WERI-Rb-1 (cell line): ENCODE results near the gene ZNF576.
"Not testable (repeated sequence)": the region's sequence is repeated elsewhere in the genome, so short reads cannot be mapped to it uniquely, and the experiment has no call there.

Experiments
- DNase-seq: peaks from one replicate; pipeline ENCODE4 v3.0.0-alpha.2; 2020
- H3K27ac ChIP-seq: fragments of 250-450 bp; sonication (Bioruptor Pico); 2 replicates; pipeline ENCODE4 v1.5.1; 2020; ENCODE audit warnings: mild to moderate bottlenecking, moderate library complexity
- H3K27me3 ChIP-seq: fragments of 250-450 bp; sonication (Bioruptor Pico); 2 replicates; pipeline ENCODE4 v1.5.1; 2021; ENCODE audit warnings: mild to moderate bottlenecking, low read depth, moderate library complexity; ENCODE audit not compliant: insufficient read depth, severe bottlenecking
- H3K36me3 ChIP-seq: fragments of 250-450 bp; sonication (Bioruptor Pico); 2 replicates; pipeline ENCODE4 v1.5.1; 2020; ENCODE audit warnings: mild to moderate bottlenecking, moderate library complexity
- H3K4me3 ChIP-seq: 2 replicates; pipeline ENCODE4 v1.5.1; 2011; ENCODE audit warnings: low read depth, mild to moderate bottlenecking, control low read depth, low read length
- H3K9me3 ChIP-seq: fragments of 250-450 bp; sonication (Bioruptor Pico); 2 replicates; pipeline ENCODE4 v1.5.1; 2021; ENCODE audit warnings: mild to moderate bottlenecking, moderate library complexity; ENCODE audit not compliant: severe bottlenecking
- CTCF ChIP-seq: IDR thresholded peaks from 2 replicates; pipeline ENCODE4 v1.5.1; 2011; ENCODE audit warnings: low read depth, mild to moderate bottlenecking, control low read depth, inconsistent platforms, low read length

ZNF576 gene

GRCh38 chr19:43599635-43600295 lies 3.4 kb downstream of the ZNF576 start:
- Histone ChIP-seq H3K27ac (no peak overlapping the region), H3K27me3 (no peaks in the 10 kb centered on the region), H3K4me3 (no peak overlapping the region), H3K36me3 (peaks cover 32% of the 10 kb centered on the region), H3K9me3 (no peaks in the 10 kb centered on the region)
- DNase-seq = no peak
- no peak for TF ChIP-seq CTCF

GRCh38 chr19:43600326-43600725 lies 3.9 kb downstream of the ZNF576 start:
- not testable (repeated sequence) for H3K27me3 ChIP-seq, H3K27ac ChIP-seq, H3K9me3 ChIP-seq, DNase-seq, H3K4me3 ChIP-seq
- H3K36me3 ChIP-seq = peaks cover 31% of the 10 kb centered on the region

DNA sequence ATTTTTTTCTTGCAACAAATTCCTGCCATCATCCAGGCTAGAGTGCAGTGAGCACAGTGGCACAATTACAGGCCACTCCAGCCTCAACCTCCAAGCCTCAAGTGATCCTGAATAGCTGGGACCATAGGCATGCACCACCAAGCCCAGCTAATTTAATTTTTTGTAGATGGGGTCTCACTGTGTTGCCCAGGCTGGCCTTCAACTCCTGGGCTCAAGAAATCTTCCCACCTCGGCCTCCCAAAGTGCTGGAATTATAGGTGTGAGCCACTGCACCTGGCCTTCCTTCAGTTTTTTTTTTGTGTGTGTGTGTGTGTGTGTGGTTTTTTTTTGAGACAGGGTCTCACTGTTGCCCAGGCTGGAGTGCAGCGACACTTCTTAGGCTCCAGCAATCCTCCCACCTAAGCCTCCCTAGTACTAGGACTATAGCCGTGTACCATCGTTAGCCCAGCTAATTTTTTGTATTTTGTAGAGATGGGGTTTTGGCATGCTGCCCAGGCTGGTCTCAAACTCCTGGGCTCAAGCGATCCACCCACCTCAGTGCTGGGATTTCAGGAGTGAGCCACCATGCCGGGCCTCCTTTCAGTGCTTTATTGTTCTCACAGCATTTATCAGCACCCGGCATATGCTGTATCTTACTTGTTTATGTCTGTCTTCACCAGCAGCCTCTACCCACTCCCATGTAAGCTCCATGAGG lies 9.6 kb downstream of the ZNF576 start:
- H3K36me3 ChIP-seq = peaks cover 36% of the 10 kb centered on the region
- H3K4me3 ChIP-seq = no peak overlapping the region
- TF ChIP-seq CTCF = no peak
- H3K27ac ChIP-seq = no peak overlapping the region
- no peak for DNase-seq
- H3K27me3 ChIP-seq = no peaks in the 10 kb centered on the region
- H3K9me3 ChIP-seq = no peaks in the 10 kb centered on the region

DNA sequence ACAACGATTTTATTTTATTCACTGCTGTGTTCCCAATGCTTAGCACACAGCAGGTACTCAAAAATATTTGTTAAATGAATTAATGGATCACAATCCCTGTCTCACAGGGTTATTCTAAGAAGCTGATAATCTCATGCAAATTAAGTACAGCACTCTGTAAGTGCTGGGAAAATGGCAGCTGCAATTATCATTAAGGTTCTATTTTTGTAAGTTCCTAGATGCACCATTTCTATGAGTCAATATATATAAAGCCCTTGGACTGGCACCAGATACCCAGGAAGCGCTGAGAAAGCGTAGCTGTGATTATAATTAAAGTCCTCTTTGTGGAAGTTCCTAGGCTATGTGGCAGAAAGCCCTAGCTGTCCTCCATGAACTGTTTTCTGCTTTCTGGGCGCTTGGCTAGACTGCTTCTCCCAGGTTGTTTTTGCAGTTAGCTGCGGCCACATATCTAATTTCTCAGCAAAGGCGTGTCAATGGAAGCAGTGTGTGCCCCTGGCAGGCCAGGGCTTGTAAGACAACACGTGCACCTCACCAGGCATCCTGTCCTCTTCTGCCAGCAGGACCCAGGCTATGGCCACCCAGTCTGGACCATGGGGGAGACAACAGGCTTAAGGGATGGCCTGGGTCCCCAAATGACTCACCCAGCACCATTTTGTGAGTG lies 10.3 kb downstream of the ZNF576 start:
- Histone ChIP-seq H3K36me3 (peaks cover 34% of the 10 kb centered on the region), H3K27me3 (no peaks in the 10 kb centered on the region), H3K27ac (no peak overlapping the region), H3K4me3 (no peak overlapping the region), H3K9me3 (no peaks in the 10 kb centered on the region)
- no peak for TF ChIP-seq CTCF
- no peak for DNase-seq

- Histone ChIP-seq H3K9me3 (no peaks in the 10 kb centered on the region), H3K4me3 (no peak overlapping the region), H3K36me3 (peaks cover 41% of the 10 kb centered on the region), H3K27me3 (no peaks in the 10 kb centered on the region), H3K27ac (no peak overlapping the region)
- no peak for DNase-seq
- TF ChIP-seq CTCF = no peak
Measured at GRCh38 chr19:43607238-43608205, 11.1 kb downstream of the ZNF576 start.
